ENCODE measurements around the gene PAM.

GRCh38 chr5:102711525-102712385, 43.4 kb upstream of the PAM start:
- no peak for TF ChIP-seq POLR2A (IDR thresholded peaks at IDR 0.05; ENCODE audit: low read depth, low read length)
- no peak for TF ChIP-seq POLR2AphosphoS5 (IDR thresholded peaks at IDR 0.05; ENCODE audit: low read depth, low read length)

Measured in GM12892 (cell line).